OCI-LY7 (cell line): ENCODE data around the gene ERN1.
"Not testable (repeated sequence)": the region's sequence is repeated elsewhere in the genome, so short reads cannot be mapped to it uniquely, and the experiment has no call there.

ENCODE experiments used
- EZH2phosphoT487 ChIP-seq: fragments of 200-600 bp; sonication (generic); IDR thresholded peaks from 2 replicates; pipeline ENCODE4 v1.6.1; 2018; ENCODE audit warnings: low read depth, borderline replicate concordance, mild to moderate bottlenecking, mixed run types, antibody characterized with exemption, low read length, moderate library complexity, mixed read lengths
- TF ChIP-seq, protein P1 (sequence below): fragments of 200-600 bp; sonication (generic); conservative IDR thresholded peaks from 2 replicates; pipeline ENCODE4 v1.5.1; 2014; ENCODE audit warnings: mild to moderate bottlenecking, antibody characterized with exemption, low read length, moderate library complexity, mixed read lengths

DNA sequence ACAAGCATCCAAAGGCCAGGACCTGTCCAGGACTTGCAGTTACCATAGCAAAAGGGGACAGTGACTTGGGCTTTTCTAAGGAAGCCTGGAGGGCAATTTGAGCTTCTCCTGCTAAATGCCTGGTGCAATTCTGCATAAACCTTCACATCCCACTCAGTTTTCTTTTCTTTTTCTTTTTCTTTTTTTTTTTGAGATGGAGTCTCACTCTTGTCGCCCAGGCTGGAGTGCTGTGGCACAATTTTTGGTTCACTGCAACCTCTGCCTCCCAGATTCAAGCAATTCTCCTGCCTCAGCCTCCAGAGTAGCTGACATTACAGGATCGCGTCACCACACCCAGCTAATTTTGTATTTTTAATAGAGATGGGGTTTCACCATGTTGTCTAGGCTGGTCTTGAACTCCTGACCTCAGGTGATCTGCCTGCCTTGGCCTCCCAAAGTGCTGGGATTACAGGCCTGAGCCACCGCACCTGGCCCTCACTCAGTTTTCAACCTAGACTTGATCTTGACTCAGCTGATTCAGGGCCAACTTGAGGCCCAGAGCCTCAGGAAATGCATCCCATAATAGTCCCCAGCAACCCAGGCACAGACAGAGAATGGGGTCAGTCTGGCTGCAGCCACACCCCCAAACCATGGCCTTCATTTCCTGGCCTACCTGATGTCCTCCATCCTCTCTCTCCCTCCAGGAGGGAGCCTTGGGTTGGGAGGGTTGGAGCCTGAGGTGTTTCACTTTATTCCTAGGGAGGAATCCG is 122.7 kb downstream of the ERN1 start:
- TF ChIP-seq, protein P1, sequence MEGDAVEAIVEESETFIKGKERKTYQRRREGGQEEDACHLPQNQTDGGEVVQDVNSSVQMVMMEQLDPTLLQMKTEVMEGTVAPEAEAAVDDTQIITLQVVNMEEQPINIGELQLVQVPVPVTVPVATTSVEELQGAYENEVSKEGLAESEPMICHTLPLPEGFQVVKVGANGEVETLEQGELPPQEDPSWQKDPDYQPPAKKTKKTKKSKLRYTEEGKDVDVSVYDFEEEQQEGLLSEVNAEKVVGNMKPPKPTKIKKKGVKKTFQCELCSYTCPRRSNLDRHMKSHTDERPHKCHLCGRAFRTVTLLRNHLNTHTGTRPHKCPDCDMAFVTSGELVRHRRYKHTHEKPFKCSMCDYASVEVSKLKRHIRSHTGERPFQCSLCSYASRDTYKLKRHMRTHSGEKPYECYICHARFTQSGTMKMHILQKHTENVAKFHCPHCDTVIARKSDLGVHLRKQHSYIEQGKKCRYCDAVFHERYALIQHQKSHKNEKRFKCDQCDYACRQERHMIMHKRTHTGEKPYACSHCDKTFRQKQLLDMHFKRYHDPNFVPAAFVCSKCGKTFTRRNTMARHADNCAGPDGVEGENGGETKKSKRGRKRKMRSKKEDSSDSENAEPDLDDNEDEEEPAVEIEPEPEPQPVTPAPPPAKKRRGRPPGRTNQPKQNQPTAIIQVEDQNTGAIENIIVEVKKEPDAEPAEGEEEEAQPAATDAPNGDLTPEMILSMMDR: not testable (repeated sequence)
- not testable (repeated sequence) for TF ChIP-seq EZH2phosphoT487
